ENCODE results near the gene QRICH1. TPM values are rescaled to one million over a fixed set of nuclear protein-coding genes. Genes with fewer than 3 reads are reported as not detected.
A peak's percentile ranks its signal among the peaks of the same experiment; 100 is the strongest.

Gene QRICH1
- total and polyA plus RNA-seq, 10 of the 15 experiments (the other 5 are each of a cell fraction or from before 2014, with no cell fraction given): 22.2 to 116 (median 81.4) TPM

GRCh38 chr3:49104427-49105291 is 10.8 kb upstream of the QRICH1 start, which contains the start of gene QARS1 (continued):
- TF ChIP-seq BRCA1 (IDR thresholded peaks at IDR 0.05; ENCODE audit: low read depth, low read length) (no peak), E2F4 (IDR thresholded peaks at IDR 0.05; ENCODE audit: low read depth, low read length) (peak; percentile 45; the same call in 1 of the 2 replicates), IRF4 (IDR thresholded peaks at IDR 0.05; ENCODE audit: low read depth, low read length) (no peak), HDAC6 (IDR thresholded peaks at IDR 0.05; ENCODE audit: unreplicated experiment) (no peak), FOS (IDR thresholded peaks at IDR 0.05; ENCODE audit: borderline replicate concordance, extremely low read depth, insufficient read length) (peak; percentile 26)

GRCh38 chr3:49104052-49104426 is 10.2 kb upstream of the QRICH1 start:
- TSS peak; percentile 71 for BruUV-seq (replicated peaks)
- H3K9me3 ChIP-seq (replicated peaks; ENCODE audit: control insufficient read depth, insufficient read depth, low read length): no peaks in the 10 kb centered on the region
- under 1% methylated on average over 8 of the region's 8 CpGs for WGBS (ENCODE audit: insufficient coverage, insufficient replicate concordance, low lambda C conversion rate, missing lambda C conversion rate)
- H4K20me1 ChIP-seq (ENCODE audit: control insufficient read depth, insufficient read depth): no peaks in the 10 kb centered on the region
- ChIA-PET RAD21 (ENCODE audit: unreplicated experiment) (interaction anchor here (0.9 to 1.2 kb wide), 4 partner anchors 10 to 82 kb away, joined by 3 to 4 read pairs (median 3); partner anchors contain the start of genes NDUFAF3, QRICH1 and USP19), SMC1A (ENCODE audit: uncharacterized antibody, unreplicated experiment) (interaction anchor here (1.0 to 1.3 kb wide), 2 partner anchors 10 to 11 kb away, joined by 4 to 5 read pairs; partner anchors contain the start of gene QRICH1), POLR2A (interaction anchor here (0.5 to 4.1 kb wide), 3 partner anchors 10 to 239 kb away, joined by 5 to 29 read pairs (median 10); partner anchors contain the start of gene QRICH1), CTCF (interaction anchor here (0.6 to 3.8 kb wide), 4 partner anchors 10 to 1044 kb away, joined by 3 to 19 read pairs (median 4); partner anchors contain the start of genes QRICH1 and WDR6)
- peak overlapping the region; percentile 92 for H3K27ac ChIP-seq (ENCODE audit: control insufficient read depth, insufficient read depth)
- ATAC-seq: peak; percentile 4; the same call in 2 of the 3 replicates
- TF ChIP-seq SMAD1 (IDR thresholded peaks at IDR 0.05; ENCODE audit: low read depth, partially characterized antibody): no peak
- 0 out of 2 replicates have a peak, but pooled peaks have one; percentile 26 for TF ChIP-seq MXI1 (IDR thresholded peaks at IDR 0.05; ENCODE audit: low read depth, low read length)
- TF ChIP-seq MAX (IDR thresholded peaks at IDR 0.05; ENCODE audit: low read depth, low read length): 0 out of 2 replicates have a peak, but pooled peaks have one; percentile 1
- peaks cover 17% of the 10 kb centered on the region for H3K79me2 ChIP-seq (ENCODE audit: control insufficient read depth, insufficient read depth, low read length)
- peak overlapping the region; percentile 96 for H3K9ac ChIP-seq (ENCODE audit: control insufficient read depth, insufficient read depth, low read length)
- FAIRE-seq: no peak
- in situ Hi-C loops (cut with MboI): no loop called here
- H3K4me1 ChIP-seq (ENCODE audit: control insufficient read depth, insufficient read depth, low read length): peaks cover 11% of the 10 kb centered on the region
- H3K4me3 ChIP-seq: peak overlapping the region; percentile 100
- H2AFZ ChIP-seq (ENCODE audit: control insufficient read depth, low read depth, low read length): peak overlapping the region; percentile 93
- peak overlapping the region; percentile 97 for H3K4me2 ChIP-seq (ENCODE audit: control insufficient read depth, insufficient read depth)
- H3K36me3 ChIP-seq (ENCODE audit: control insufficient read depth in 2 of 2, insufficient read depth in 2 of 2, low read length in 1 of 2): peaks cover 23 to 24% of the 10 kb centered on the region in 2 experiments
- DNase-seq (ENCODE audit: low read depth, low spot score): no peak
- intact Hi-C loops (cut with micrococcal nuclease; ENCODE audit: unreplicated experiment): no loop called here
- no peaks in the 10 kb centered on the region for H3K27me3 ChIP-seq (replicated peaks in 1 of 2; ENCODE audit: control insufficient read depth in 2 of 2, insufficient read depth in 2 of 2, low read length in 1 of 2)
